ENCODE measurements around the gene CD226.
"Not testable (repeated sequence)": the region's sequence is repeated elsewhere in the genome, so short reads cannot be mapped to it uniquely, and the experiment has no call there.

The CD226 gene

GRCh38 chr18:69946608-69947155 is 991 bp downstream of the CD226 start:
- Histone ChIP-seq H3K9me3 (ENCODE audit: control insufficient read depth in 1 of 2, low read length in 2 of 2) (peaks cover 0 to 2% of the 10 kb centered on the region in 2 donors), H3K36me3 (ENCODE audit: control insufficient read depth in 1 of 2, insufficient read depth in 2 of 2, low read length in 2 of 2) (no peaks in the 10 kb centered on the region), H3K4me3 (ENCODE audit: low read depth in 1 of 2, low read length in 2 of 2) (peak overlapping the region; percentile 32 to 34), H3K27ac (ENCODE audit: low read depth, low read length) (no peak overlapping the region), H3K4me1 (ENCODE audit: control insufficient read depth in 1 of 2, insufficient read depth in 2 of 2, low read length in 2 of 2) (peaks cover 5 to 12% of the 10 kb centered on the region in 2 donors), H3K9ac (ENCODE audit: low read depth in 1 of 2, low read length in 2 of 2) (peak overlapping the region in 1 of 2 donors; percentile 11), H3K27me3 (ENCODE audit: control insufficient read depth in 1 of 2, insufficient read depth in 2 of 2, low read length in 2 of 2) (no peaks in the 10 kb centered on the region)

DNA sequence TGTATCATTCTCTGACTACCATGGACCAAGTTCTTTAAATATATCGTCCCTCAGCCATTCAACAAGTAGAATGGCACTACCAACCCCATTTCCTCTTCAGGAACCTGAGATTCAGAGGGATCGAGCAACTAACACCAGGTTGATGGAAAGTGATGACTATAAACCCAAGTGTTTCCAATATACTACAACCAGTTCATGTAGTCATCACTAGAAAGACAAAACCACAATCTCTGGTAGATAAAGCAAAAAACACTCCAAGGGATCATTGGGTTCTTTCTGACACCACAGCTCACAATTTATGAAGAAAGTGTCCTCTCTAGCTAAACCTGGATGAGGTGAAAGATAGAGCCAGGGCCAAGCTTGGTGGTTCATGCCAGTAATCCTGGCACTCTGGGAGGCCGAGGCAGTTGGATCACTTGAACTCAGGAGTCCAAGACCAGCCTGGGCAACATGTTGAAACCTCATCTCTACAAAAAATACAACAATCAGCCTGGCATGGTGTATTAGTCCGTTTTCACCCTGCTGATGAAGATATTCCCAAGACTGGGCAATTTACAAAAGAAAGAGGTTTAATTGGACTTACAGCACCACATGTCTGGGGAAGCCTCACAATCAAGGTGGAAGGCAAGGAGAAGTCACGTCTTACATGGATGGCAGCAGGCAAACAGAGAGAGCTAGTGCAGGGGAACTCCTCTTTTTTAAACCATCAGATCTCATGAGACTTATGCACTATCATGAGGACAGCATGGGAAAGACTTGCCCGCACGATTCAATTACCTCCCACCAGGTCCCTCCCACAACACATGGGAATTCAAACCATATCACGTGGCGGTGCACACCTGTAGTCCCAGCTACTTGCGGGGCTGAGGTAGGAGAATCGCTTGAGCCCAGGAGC is 2.2 kb downstream of the CD226 start:
- Histone ChIP-seq H3K9me3 (ENCODE audit: control insufficient read depth in 1 of 2, low read length in 2 of 2) (peaks cover 0 to 2% of the 10 kb centered on the region in 2 donors), H3K9ac (ENCODE audit: low read depth in 1 of 2, low read length in 2 of 2) (no peak overlapping the region), H3K27me3 (ENCODE audit: control insufficient read depth in 1 of 2, insufficient read depth in 2 of 2, low read length in 2 of 2) (no peaks in the 10 kb centered on the region), H3K4me3 (ENCODE audit: low read depth in 1 of 2, low read length in 2 of 2) (peak overlapping the region in 1 of 2 donors; percentile 38), H3K36me3 (ENCODE audit: control insufficient read depth in 1 of 2, insufficient read depth in 2 of 2, low read length in 2 of 2) (no peaks in the 10 kb centered on the region), H3K27ac (ENCODE audit: low read depth, low read length) (no peak overlapping the region), H3K4me1 (ENCODE audit: control insufficient read depth in 1 of 2, insufficient read depth in 2 of 2, low read length in 2 of 2) (peaks cover 5 to 12% of the 10 kb centered on the region in 2 donors)

DNA sequence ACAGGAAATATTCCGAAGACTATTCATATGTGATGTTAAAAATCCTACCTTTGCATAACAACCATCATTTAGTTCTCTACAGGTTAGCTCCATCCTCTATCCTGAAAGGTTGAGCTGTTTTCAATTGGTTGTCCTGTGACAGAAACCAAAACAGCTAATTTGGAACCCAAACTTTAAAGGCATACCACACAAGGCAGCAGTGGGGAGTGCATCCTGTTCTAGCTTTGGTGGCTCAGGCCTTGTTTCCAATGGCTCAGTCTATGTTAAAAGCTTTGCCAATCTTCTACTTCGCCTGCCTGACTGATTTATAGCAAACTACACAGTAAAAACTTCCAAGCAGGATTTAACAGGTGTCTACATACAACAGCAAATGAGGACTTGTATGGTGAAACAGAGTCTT is 3.2 kb downstream of the CD226 start:
- Histone ChIP-seq H3K9me3 (ENCODE audit: control insufficient read depth in 1 of 2, low read length in 2 of 2) (peaks cover 0 to 2% of the 10 kb centered on the region in 2 donors), H3K27me3 (ENCODE audit: control insufficient read depth in 1 of 2, insufficient read depth in 2 of 2, low read length in 2 of 2) (no peaks in the 10 kb centered on the region), H3K36me3 (ENCODE audit: control insufficient read depth in 1 of 2, insufficient read depth in 2 of 2, low read length in 2 of 2) (no peaks in the 10 kb centered on the region), H3K27ac (ENCODE audit: low read depth, low read length) (no peak overlapping the region), H3K4me3 (ENCODE audit: low read depth in 1 of 2, low read length in 2 of 2) (no peak overlapping the region), H3K4me1 (ENCODE audit: control insufficient read depth in 1 of 2, insufficient read depth in 2 of 2, low read length in 2 of 2) (peaks cover 0 to 2% of the 10 kb centered on the region in 2 donors), H3K9ac (ENCODE audit: low read depth in 1 of 2, low read length in 2 of 2) (no peak overlapping the region)

- Histone ChIP-seq H3K9ac (ENCODE audit: low read depth in 1 of 2, low read length in 2 of 2) (no peak overlapping the region), H3K27me3 (ENCODE audit: control insufficient read depth in 1 of 2, insufficient read depth in 2 of 2, low read length in 2 of 2) (no peaks in the 10 kb centered on the region), H3K4me3 (ENCODE audit: low read depth in 1 of 2, low read length in 2 of 2) (no peak overlapping the region), H3K9me3 (ENCODE audit: control insufficient read depth in 1 of 2, low read length in 2 of 2) (peaks cover 0 to 2% of the 10 kb centered on the region in 2 donors), H3K27ac (ENCODE audit: low read depth, low read length) (no peak overlapping the region), H3K4me1 (ENCODE audit: control insufficient read depth in 1 of 2, insufficient read depth in 2 of 2, low read length in 2 of 2) (no peaks in the 10 kb centered on the region), H3K36me3 (ENCODE audit: control insufficient read depth in 1 of 2, insufficient read depth in 2 of 2, low read length in 2 of 2) (no peaks in the 10 kb centered on the region)
These were observed 4.7 kb downstream of the CD226 start for GRCh38 chr18:69943021-69943420.

DNA sequence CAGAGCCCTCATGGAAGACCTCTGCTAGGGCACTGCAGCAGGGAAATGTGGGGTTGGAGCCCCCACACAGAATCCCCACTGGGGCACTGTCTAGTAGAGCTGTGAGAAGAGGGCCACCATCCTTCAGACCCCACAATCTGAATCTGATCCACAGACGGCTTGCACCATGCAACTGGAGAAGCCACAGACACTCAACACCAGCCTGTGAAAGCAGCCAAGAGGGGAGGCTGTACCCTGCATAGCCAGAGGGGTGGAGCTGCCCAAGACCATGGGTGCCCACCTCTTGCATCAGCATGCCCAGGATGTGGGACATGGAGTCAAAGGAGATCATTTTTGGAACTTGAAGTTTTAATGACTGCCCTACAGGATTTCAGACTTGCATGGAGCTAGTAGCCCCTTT is 6.5 kb downstream of the CD226 start:
- no peak overlapping the region for H3K27ac ChIP-seq (ENCODE audit: low read depth, low read length)
- H3K4me3 ChIP-seq (ENCODE audit: low read depth in 1 of 2, low read length in 2 of 2), result no peak overlapping the region
- H3K9ac ChIP-seq (ENCODE audit: low read depth in 1 of 2, low read length in 2 of 2), result no peak overlapping the region
- peaks cover 0 to 6% of the 10 kb centered on the region in 2 donors for H3K4me1 ChIP-seq (ENCODE audit: control insufficient read depth in 1 of 2, insufficient read depth in 2 of 2, low read length in 2 of 2)
- no peaks in the 10 kb centered on the region for H3K27me3 ChIP-seq (ENCODE audit: control insufficient read depth in 1 of 2, insufficient read depth in 2 of 2, low read length in 2 of 2)
- no peaks in the 10 kb centered on the region for H3K36me3 ChIP-seq (ENCODE audit: control insufficient read depth in 1 of 2, insufficient read depth in 2 of 2, low read length in 2 of 2)
- peaks cover 0 to 2% of the 10 kb centered on the region in 2 donors for H3K9me3 ChIP-seq (ENCODE audit: control insufficient read depth in 1 of 2, low read length in 2 of 2)

DNA sequence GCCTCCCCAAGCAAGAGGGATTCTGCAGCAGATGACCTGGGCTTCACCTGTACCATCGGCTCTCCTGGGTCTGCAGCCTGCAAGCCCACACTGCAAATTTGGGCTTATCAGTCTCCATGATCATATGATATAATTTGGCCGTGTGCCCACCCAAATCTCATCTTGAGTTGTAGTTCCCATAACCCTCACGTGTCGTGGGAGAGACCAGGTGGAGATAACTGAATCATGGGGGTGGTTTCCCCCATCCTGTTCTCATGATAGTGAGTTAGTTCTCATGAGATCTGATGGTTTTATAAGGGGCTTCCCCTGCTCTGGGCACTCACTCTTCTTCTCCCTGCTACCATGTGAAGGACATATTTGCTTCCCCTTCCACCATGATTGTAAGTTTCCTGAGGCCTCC is 7.9 kb downstream of the CD226 start:
- H3K4me3 ChIP-seq (ENCODE audit: low read depth in 1 of 2, low read length in 2 of 2); H3K36me3 ChIP-seq (ENCODE audit: control insufficient read depth in 1 of 2, insufficient read depth in 2 of 2, low read length in 2 of 2); H3K9ac ChIP-seq (ENCODE audit: low read depth in 1 of 2, low read length in 2 of 2); H3K9me3 ChIP-seq (ENCODE audit: control insufficient read depth in 1 of 2, low read length in 2 of 2); H3K27ac ChIP-seq (ENCODE audit: low read depth, low read length); H3K27me3 ChIP-seq (ENCODE audit: control insufficient read depth in 1 of 2, insufficient read depth in 2 of 2, low read length in 2 of 2): not testable (repeated sequence)
- peaks cover 6 to 17% of the 10 kb centered on the region in 2 donors for H3K4me1 ChIP-seq (ENCODE audit: control insufficient read depth in 1 of 2, insufficient read depth in 2 of 2, low read length in 2 of 2)

DNA sequence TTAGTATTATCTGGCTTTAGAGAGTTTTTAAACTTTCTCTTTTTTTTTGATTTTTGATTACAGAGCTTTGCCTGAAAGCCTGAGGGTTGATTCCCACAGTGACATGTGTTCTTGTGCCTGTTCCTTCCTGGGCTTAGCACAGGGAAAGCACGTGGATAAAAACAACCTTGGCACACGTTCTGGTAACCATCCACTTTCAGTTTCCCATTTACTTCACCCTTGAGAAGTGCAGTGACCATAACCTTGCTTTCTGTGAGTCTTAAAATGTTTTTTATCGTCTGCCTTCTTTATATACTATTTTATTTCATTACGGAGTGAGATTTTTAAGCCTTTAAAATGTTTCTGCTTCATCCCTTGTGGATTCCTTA is 11.5 kb downstream of the CD226 start:
- H3K27ac ChIP-seq (ENCODE audit: low read depth, low read length), result no peak overlapping the region

DNA sequence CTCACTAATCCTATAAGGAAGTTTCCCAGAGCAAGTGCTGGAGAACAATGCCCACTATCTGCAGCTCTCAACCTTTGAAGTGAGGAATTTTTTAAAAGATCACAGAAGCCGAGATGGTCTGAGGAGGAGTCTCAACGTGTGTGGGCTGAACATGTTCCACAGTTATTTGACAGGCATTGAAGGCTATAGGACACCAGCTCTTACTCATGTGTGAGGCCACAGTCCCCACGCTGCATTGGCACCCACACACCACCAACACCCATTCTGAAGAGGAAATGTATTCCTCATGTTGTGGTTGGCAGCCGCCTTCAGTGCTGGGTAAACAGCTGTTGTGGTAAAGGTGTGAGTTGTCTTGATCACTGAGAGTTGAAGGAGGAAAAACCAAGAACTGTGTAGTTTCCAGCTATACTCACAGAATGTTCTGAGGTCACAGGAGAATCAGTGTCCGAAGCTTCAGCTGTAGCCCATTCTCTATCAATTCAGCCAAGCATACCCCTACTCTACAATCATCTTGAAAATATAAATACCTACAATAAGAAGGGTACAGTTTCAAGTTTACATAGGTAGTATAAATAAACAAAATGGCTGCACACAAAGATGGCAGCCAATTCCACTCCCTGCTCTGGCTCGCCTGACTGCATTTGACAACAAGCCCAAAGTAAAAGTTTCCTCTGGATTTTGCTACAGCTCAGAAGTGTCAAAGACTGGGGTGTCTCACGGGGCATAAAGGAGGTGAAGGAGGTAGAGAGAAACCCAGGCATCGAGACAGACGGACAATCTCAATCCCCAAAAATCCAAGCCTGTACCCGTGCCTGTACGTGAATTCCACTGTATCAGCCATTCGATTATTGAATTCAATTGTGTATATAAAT is 12.1 kb downstream of the CD226 start:
- Histone ChIP-seq H3K4me1 (ENCODE audit: control insufficient read depth in 1 of 2, insufficient read depth in 2 of 2, low read length in 2 of 2) (peaks cover 6 to 17% of the 10 kb centered on the region in 2 donors), H3K36me3 (ENCODE audit: control insufficient read depth in 1 of 2, insufficient read depth in 2 of 2, low read length in 2 of 2) (no peaks in the 10 kb centered on the region), H3K27me3 (ENCODE audit: control insufficient read depth in 1 of 2, insufficient read depth in 2 of 2, low read length in 2 of 2) (no peaks in the 10 kb centered on the region), H3K9me3 (ENCODE audit: control insufficient read depth in 1 of 2, low read length in 2 of 2) (no peaks in the 10 kb centered on the region), H3K9ac (ENCODE audit: low read depth in 1 of 2, low read length in 2 of 2) (no peak overlapping the region), H3K27ac (ENCODE audit: low read depth, low read length) (no peak overlapping the region), H3K4me3 (ENCODE audit: low read depth in 1 of 2, low read length in 2 of 2) (no peak overlapping the region)

More for the DNA sequence above, 11.5 kb downstream of the CD226 start:
- Histone ChIP-seq H3K9ac (ENCODE audit: low read depth in 1 of 2, low read length in 2 of 2) (no peak overlapping the region), H3K9me3 (ENCODE audit: control insufficient read depth in 1 of 2, low read length in 2 of 2) (no peaks in the 10 kb centered on the region), H3K27me3 (ENCODE audit: control insufficient read depth in 1 of 2, insufficient read depth in 2 of 2, low read length in 2 of 2) (no peaks in the 10 kb centered on the region), H3K36me3 (ENCODE audit: control insufficient read depth in 1 of 2, insufficient read depth in 2 of 2, low read length in 2 of 2) (no peaks in the 10 kb centered on the region), H3K4me1 (ENCODE audit: control insufficient read depth in 1 of 2, insufficient read depth in 2 of 2, low read length in 2 of 2) (peaks cover 6 to 17% of the 10 kb centered on the region in 2 donors), H3K4me3 (ENCODE audit: low read depth in 1 of 2, low read length in 2 of 2) (no peak overlapping the region)

DNA sequence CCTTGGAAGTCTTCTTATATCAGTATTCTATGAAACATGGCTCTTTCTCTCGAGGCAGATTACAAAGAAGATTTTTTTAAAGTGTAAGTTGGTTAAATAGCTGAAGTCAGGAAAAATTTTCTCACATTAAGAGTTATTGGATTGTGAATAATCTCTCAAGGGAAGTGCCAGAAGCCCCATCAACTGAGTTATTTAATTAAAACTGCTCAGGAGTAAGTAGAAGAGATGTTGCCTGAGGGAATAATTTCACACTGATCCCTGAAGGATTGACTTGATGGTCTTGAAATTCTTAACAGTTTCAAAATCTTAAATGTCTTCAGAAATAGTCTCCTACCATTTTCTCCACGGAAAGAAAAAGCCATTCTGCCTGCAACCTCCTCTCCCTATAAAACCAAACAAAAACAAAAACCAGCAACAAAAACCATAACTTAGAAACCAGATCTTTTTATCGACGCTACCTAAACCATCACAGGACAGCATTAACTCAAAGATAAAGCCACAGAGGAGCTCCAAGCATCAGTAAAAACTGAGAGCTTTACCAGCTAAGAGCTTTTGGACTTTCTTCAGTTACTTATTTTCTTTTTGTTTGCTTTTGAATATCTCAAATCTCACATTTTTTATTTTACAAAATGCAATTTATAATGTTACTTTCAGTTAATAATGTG is 12.9 kb downstream of the CD226 start:
- no peak overlapping the region for H3K9ac ChIP-seq (ENCODE audit: low read depth in 1 of 2, low read length in 2 of 2)
- H3K9me3 ChIP-seq (ENCODE audit: control insufficient read depth in 1 of 2, low read length in 2 of 2), result no peaks in the 10 kb centered on the region
- H3K27ac ChIP-seq (ENCODE audit: low read depth, low read length), result no peak overlapping the region
- no peaks in the 10 kb centered on the region for H3K36me3 ChIP-seq (ENCODE audit: control insufficient read depth in 1 of 2, insufficient read depth in 2 of 2, low read length in 2 of 2)
- H3K27me3 ChIP-seq (ENCODE audit: control insufficient read depth in 1 of 2, insufficient read depth in 2 of 2, low read length in 2 of 2), result no peaks in the 10 kb centered on the region
- H3K4me1 ChIP-seq (ENCODE audit: control insufficient read depth in 1 of 2, insufficient read depth in 2 of 2, low read length in 2 of 2), result peaks cover 6 to 17% of the 10 kb centered on the region in 2 donors
- no peak overlapping the region for H3K4me3 ChIP-seq (ENCODE audit: low read depth in 1 of 2, low read length in 2 of 2)
